Kidney glomerular epithelial cell (primary cell): ENCODE data around the gene RAB31.

ENCODE experiments used
- DNase-seq: peaks from one replicate; lab custom pipeline; 2025; lab: John Stamatoyannopoulos, UW

The RAB31 gene

GRCh38 chr18:9694174-9694573, 13.9 kb upstream of the RAB31 start:
- DNase-seq: no peak

- no peak for DNase-seq
Measured at GRCh38 chr18:9694952-9695495, 13.1 kb upstream of the RAB31 start.

- DNase-seq: no peak
Measured at GRCh38 chr18:9695605-9696004, 12.5 kb upstream of the RAB31 start.

GRCh38 chr18:9696112-9696511, 12.0 kb upstream of the RAB31 start:
- no peak for DNase-seq

GRCh38 chr18:9696701-9697100, 11.4 kb upstream of the RAB31 start:
- DNase-seq: no peak

GRCh38 chr18:9697121-9697520, 11.0 kb upstream of the RAB31 start:
- DNase-seq: no peak

GRCh38 chr18:9698497-9698896, 9.6 kb upstream of the RAB31 start:
- DNase-seq: no peak

GRCh38 chr18:9700261-9700796, 7.8 kb upstream of the RAB31 start:
- no peak for DNase-seq

GRCh38 chr18:9701609-9702349, 6.3 kb upstream of the RAB31 start:
- no peak for DNase-seq

- DNase-seq: no peak
Measured at GRCh38 chr18:9704233-9705118, 3.6 kb upstream of the RAB31 start.

GRCh38 chr18:9705183-9705829, 2.8 kb upstream of the RAB31 start:
- no peak for DNase-seq

- no peak for DNase-seq
Measured at GRCh38 chr18:9706081-9706935, 1.8 kb upstream of the RAB31 start.

GRCh38 chr18:9707381-9708056, 582 bp upstream of the RAB31 start:
- no peak for DNase-seq

- no peak for DNase-seq
Measured at GRCh38 chr18:9708434-9709303, 568 bp downstream of the RAB31 start.

GRCh38 chr18:9709304-9709877, 1.3 kb downstream of the RAB31 start:
- DNase-seq: no peak

GRCh38 chr18:9710037-9710436, 1.9 kb downstream of the RAB31 start:
- DNase-seq: no peak

- no peak for DNase-seq
Measured at GRCh38 chr18:9711361-9712129, 3.4 kb downstream of the RAB31 start.

GRCh38 chr18:9712130-9712577, 4.1 kb downstream of the RAB31 start:
- no peak for DNase-seq
